Neural progenitor cell (in vitro differentiated cells): Measurements from ENCODE around the gene DRC3. TPM values are rescaled to one million over a fixed set of nuclear protein-coding genes. Genes with fewer than 3 reads are reported as not detected.

Experiments used
- DNase-seq: peaks from one replicate; pipeline ENCODE4 v3.0.0-alpha.2; 2016; ENCODE audit warnings: low spot score
- H2AFZ ChIP-seq: fragments of 200-600 bp; sonication (generic); replicated peaks from 2 replicates; pipeline ENCODE4 v1.6.1; 2016; ENCODE audit warnings: antibody characterized with exemption
- H3F3A ChIP-seq: fragments of 200-600 bp; sonication (generic); 2 replicates; pipeline ENCODE4 v1.6.1; 2016; ENCODE audit warnings: antibody characterized with exemption, low read depth
- H3K27ac ChIP-seq: fragments of 200-600 bp; sonication (generic); 2 replicates; pipeline ENCODE4 v1.5.1; 2016; ENCODE audit warnings: mild to moderate bottlenecking
- H3K27me3 ChIP-seq: fragments of 200-600 bp; sonication (generic); 2 replicates; pipeline ENCODE4 v1.6.1; 2016; ENCODE audit warnings: mild to moderate bottlenecking, moderate library complexity
- H3K36me3 ChIP-seq: fragments of 200-600 bp; sonication (generic); 2 replicates; pipeline ENCODE4 v1.5.1; 2016
- H3K4me1 ChIP-seq: fragments of 200-600 bp; sonication (generic); 2 replicates; pipeline ENCODE4 v1.6.1; 2016; ENCODE audit warnings: mixed run types
- H3K4me2 ChIP-seq: fragments of 200-600 bp; sonication (generic); 2 replicates; pipeline ENCODE4 v1.6.1; 2016
- H3K4me3 ChIP-seq: fragments of 200-600 bp; sonication (generic); 2 replicates; pipeline ENCODE4 v1.5.1; 2016
- H3K79me2 ChIP-seq: fragments of 200-600 bp; sonication (generic); 2 replicates; pipeline ENCODE4 v1.6.1; 2016; ENCODE audit warnings: low read depth
- H3K9ac ChIP-seq: fragments of 200-600 bp; sonication (generic); 2 replicates; pipeline ENCODE4 v1.6.1; 2016
- H3K9me3 ChIP-seq: fragments of 200-600 bp; sonication (generic); 2 replicates; pipeline ENCODE4 v1.5.1; 2016; ENCODE audit warnings: low read depth
- H4K20me1 ChIP-seq: fragments of 200-600 bp; sonication (generic); 2 replicates; pipeline ENCODE4 v1.6.1; 2016; ENCODE audit warnings: low read depth
- H3K27ac Mint-ChIP-seq: 3 replicates; pipeline ENCODE4 v1.8.0; 2021; ENCODE audit warnings: mixed read lengths
- H3K27me3 Mint-ChIP-seq: 2 replicates; pipeline ENCODE4 v1.8.0; 2022; ENCODE audit warnings: low read depth, mild to moderate bottlenecking, inconsistent platforms, moderate library complexity, mixed read lengths; ENCODE audit not compliant: insufficient read depth
- H3K36me3 Mint-ChIP-seq: 3 replicates; pipeline ENCODE4 v1.8.0; 2021; ENCODE audit warnings: mixed read lengths
- H3K4me1 Mint-ChIP-seq: 3 replicates; pipeline ENCODE4 v1.8.0; 2021; ENCODE audit warnings: mixed read lengths
- H3K4me3 Mint-ChIP-seq: 3 replicates; pipeline ENCODE4 v1.8.0; 2021; ENCODE audit warnings: mild to moderate bottlenecking, moderate library complexity, mixed read lengths
- H3K9me3 Mint-ChIP-seq: 3 replicates; pipeline ENCODE4 v1.8.0; 2020; ENCODE audit warnings: mixed read lengths
- EZH2 ChIP-seq: fragments of 200-600 bp; sonication (generic); IDR thresholded peaks from 2 replicates; pipeline ENCODE4 v1.6.1; 2017; ENCODE audit warnings: antibody characterized with exemption, mild to moderate bottlenecking, moderate library complexity
- EZH2phosphoT487 ChIP-seq: fragments of 200-600 bp; sonication (generic); IDR thresholded peaks from 2 replicates; pipeline ENCODE4 v1.6.1; 2017; ENCODE audit warnings: antibody characterized with exemption
- total RNA-seq: library from RNA; depleted of rRNA; stranded (reverse); fragments of >200 nt; gene quantifications from 2 replicates; pipeline ENCODE4 v1.2.3, GENCODE V29; 2015; ENCODE audit warnings: low replicate concordance
- TF ChIP-seq, protein P1 (sequence below): fragments of 200-600 bp; sonication (generic); IDR thresholded peaks from 2 replicates; pipeline ENCODE4 v1.5.1; 2017; ENCODE audit warnings: antibody characterized with exemption, mild to moderate bottlenecking

Gene DRC3
- total RNA-seq, 1 donor from 2014 or later, result 0.07 TPM

GRCh38 chr17:17971431-17972125 lies 1.1 kb upstream of the DRC3 start:
- Mint-ChIP-seq H3K27me3 (peaks cover 3% of the 10 kb centered on the region), H3K27ac (no peak overlapping the region), H3K9me3 (no peaks in the 10 kb centered on the region), H3K4me3 (peak overlapping the region; percentile 81), H3K4me1 (peaks cover 17% of the 10 kb centered on the region), H3K36me3 (no peaks in the 10 kb centered on the region)
- TF ChIP-seq EZH2phosphoT487, result no peak
- no peak for TF ChIP-seq EZH2
- TF ChIP-seq, protein P1, sequence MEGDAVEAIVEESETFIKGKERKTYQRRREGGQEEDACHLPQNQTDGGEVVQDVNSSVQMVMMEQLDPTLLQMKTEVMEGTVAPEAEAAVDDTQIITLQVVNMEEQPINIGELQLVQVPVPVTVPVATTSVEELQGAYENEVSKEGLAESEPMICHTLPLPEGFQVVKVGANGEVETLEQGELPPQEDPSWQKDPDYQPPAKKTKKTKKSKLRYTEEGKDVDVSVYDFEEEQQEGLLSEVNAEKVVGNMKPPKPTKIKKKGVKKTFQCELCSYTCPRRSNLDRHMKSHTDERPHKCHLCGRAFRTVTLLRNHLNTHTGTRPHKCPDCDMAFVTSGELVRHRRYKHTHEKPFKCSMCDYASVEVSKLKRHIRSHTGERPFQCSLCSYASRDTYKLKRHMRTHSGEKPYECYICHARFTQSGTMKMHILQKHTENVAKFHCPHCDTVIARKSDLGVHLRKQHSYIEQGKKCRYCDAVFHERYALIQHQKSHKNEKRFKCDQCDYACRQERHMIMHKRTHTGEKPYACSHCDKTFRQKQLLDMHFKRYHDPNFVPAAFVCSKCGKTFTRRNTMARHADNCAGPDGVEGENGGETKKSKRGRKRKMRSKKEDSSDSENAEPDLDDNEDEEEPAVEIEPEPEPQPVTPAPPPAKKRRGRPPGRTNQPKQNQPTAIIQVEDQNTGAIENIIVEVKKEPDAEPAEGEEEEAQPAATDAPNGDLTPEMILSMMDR, result no peak
- Histone ChIP-seq H3F3A (no peaks in the 10 kb centered on the region), H3K4me2 (peak overlapping the region; percentile 89), H3K79me2 (no peaks in the 10 kb centered on the region), H2AFZ (peak overlapping the region; percentile 14), H4K20me1 (no peaks in the 10 kb centered on the region), H3K9me3 (no peaks in the 10 kb centered on the region), H3K9ac (peak overlapping the region; percentile 52), H3K27me3 (peaks cover 9% of the 10 kb centered on the region), H3K4me3 (peak overlapping the region; percentile 77), H3K4me1 (peaks cover 5% of the 10 kb centered on the region), H3K36me3 (no peaks in the 10 kb centered on the region), H3K27ac (no peak overlapping the region)
- peak; percentile 36 for DNase-seq

DNA sequence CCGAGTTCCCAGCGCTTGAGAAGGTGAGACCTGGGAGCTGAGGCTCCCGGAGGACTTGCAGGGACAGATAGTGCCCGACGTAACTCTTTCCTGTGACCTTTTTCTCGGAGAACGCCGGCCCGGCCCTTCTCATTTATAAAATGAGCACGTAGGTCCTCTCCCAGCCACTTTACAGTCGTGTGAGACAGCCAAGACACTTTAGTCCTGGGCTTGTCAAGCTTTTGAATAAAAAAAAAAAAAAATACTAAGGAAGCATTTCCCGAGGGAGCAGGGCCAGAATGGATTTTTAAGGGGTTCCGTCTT lies 241 bp downstream of the DRC3 start:
- Histone ChIP-seq H3K27me3 (peaks cover 9% of the 10 kb centered on the region), H3F3A (no peaks in the 10 kb centered on the region), H3K9me3 (no peaks in the 10 kb centered on the region), H3K27ac (no peak overlapping the region), H3K4me3 (peak overlapping the region; percentile 82), H3K4me1 (peaks cover 5% of the 10 kb centered on the region), H3K79me2 (no peaks in the 10 kb centered on the region), H4K20me1 (no peaks in the 10 kb centered on the region), H3K4me2 (peak overlapping the region; percentile 79), H3K9ac (no peak overlapping the region), H3K36me3 (no peaks in the 10 kb centered on the region), H2AFZ (peak overlapping the region; percentile 88)
- Mint-ChIP-seq H3K36me3 (no peaks in the 10 kb centered on the region), H3K27me3 (peaks cover 3% of the 10 kb centered on the region), H3K4me1 (peaks cover 17% of the 10 kb centered on the region), H3K4me3 (peak overlapping the region; percentile 94), H3K9me3 (no peaks in the 10 kb centered on the region), H3K27ac (peak overlapping the region; percentile 85)
- no peak for DNase-seq
- TF ChIP-seq EZH2phosphoT487 (no peak), EZH2 (no peak)
- TF ChIP-seq, protein P1, result no peak

DNA sequence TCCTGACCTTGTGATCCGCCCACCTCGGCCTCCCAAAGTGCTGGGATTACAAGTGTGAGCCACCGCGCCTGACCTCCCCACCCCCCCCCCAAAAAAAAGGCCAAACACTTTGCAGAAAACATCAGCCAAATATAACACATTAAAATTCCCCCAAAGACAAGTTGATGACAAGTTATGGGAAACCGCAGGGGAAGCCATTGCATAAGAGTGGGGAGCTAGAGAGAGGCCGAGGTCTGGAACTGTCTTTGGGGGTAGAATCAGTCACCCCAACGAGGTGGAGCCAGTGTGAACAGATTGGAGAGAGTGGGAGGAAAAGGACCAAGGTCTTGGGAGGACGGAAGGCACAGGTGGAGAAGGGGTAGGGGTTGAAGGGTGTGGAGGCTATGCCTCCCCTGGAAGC lies 2.8 kb downstream of the DRC3 start:
- Histone ChIP-seq H3K4me3 (no peak overlapping the region), H3K4me2 (no peak overlapping the region), H3F3A (no peaks in the 10 kb centered on the region), H3K9ac (no peak overlapping the region), H2AFZ (no peak overlapping the region), H3K27ac (no peak overlapping the region), H3K27me3 (peaks cover 9% of the 10 kb centered on the region), H4K20me1 (no peaks in the 10 kb centered on the region), H3K4me1 (peaks cover 5% of the 10 kb centered on the region), H3K9me3 (no peaks in the 10 kb centered on the region), H3K36me3 (no peaks in the 10 kb centered on the region), H3K79me2 (no peaks in the 10 kb centered on the region)
- H3K4me1 Mint-ChIP-seq, result peaks cover 15% of the 10 kb centered on the region
- H3K27ac Mint-ChIP-seq, result no peak overlapping the region
- no peak overlapping the region for H3K4me3 Mint-ChIP-seq
- no peaks in the 10 kb centered on the region for H3K27me3 Mint-ChIP-seq
- H3K9me3 Mint-ChIP-seq, result no peaks in the 10 kb centered on the region
- TF ChIP-seq EZH2, result no peak
- TF ChIP-seq, protein P1, result no peak
- no peak for TF ChIP-seq EZH2phosphoT487
- DNase-seq, result no peak
- no peaks in the 10 kb centered on the region for H3K36me3 Mint-ChIP-seq
